Prostate gland (tissue), 2 donors: ENCODE data around the gene JDP2. TPM values are rescaled to one million over a fixed set of nuclear protein-coding genes. Genes with fewer than 3 reads are reported as not detected.

ENCODE experiments used
- DNase-seq: peaks from one replicate; pipeline ENCODE4 v3.0.0-alpha.2; 2019; ENCODE audit warnings: low spot score
- H3K27ac ChIP-seq, 2 donors: fragments of 200-600 bp; sonication (generic); 2 replicates each; pipeline ENCODE4 v1.5.1; 2017 to 2019
- H3K27me3 ChIP-seq: fragments of 200-600 bp; sonication (generic); replicated peaks from 2 replicates; pipeline ENCODE4 v1.5.1; 2019; ENCODE audit not compliant: insufficient read depth
- H3K36me3 ChIP-seq, 2 donors: fragments of 200-600 bp; sonication (generic); 1 replicate in 1 of 2; 2 replicates in 1 of 2; pipeline versions ENCODE4 v1.5.1 to v1.8.1; 2017 to 2019
- H3K4me1 ChIP-seq: fragments of 200-600 bp; sonication (generic); replicated peaks from 2 replicates; pipeline ENCODE4 v1.5.1; 2019
- H3K4me3 ChIP-seq, 2 donors: fragments of 200-600 bp; sonication (generic); 2 replicates each; pipeline ENCODE4 v1.5.1; 2017 to 2019
- H3K9me3 ChIP-seq: fragments of 200-600 bp; sonication (generic); 2 replicates; pipeline ENCODE4 v1.5.1; 2017
- POLR2A ChIP-seq: fragments of 450-650 bp; IDR thresholded peaks from one replicate; pipeline ENCODE4 v1.6.1; 2016; ENCODE audit warnings: antibody characterized with exemption, mild to moderate bottlenecking
- POLR2AphosphoS5 ChIP-seq: sonication (generic); formaldehyde crosslinking; IDR thresholded peaks from one replicate; pipeline ENCODE4 v1.6.1; 2017; ENCODE audit warnings: antibody characterized with exemption
- whole genome bisulfite sequencing: methylation state at CpG from one replicate; pipeline ENCODE4 v1.1.5; 2018; 5-methylcytosine and 5-hydroxymethylcytosine counted together
- intact Hi-C: fragments of 100-400 bp; cut with DNase I; formaldehyde crosslinking; loops from one replicate; pipeline ENCODE4 v1.14.2; 2022
- total RNA-seq, 2 donors: library from RNA; depleted of rRNA; stranded (reverse); fragments of >200 nt; gene quantifications; one replicate each; pipeline ENCODE4 v1.1.0, GENCODE V29; 2016
- TF ChIP-seq, protein P1 (sequence below), 4 experiments: fragments of 200-600 bp in 2 of 4; fragments of 450-650 bp in 2 of 4; sonication (generic) in 2 of 4; IDR thresholded peaks; 1 replicate in 3 of 4; 2 replicates in 1 of 4; pipeline ENCODE4 v1.5.1; 2016 to 2019; ENCODE audit warnings: antibody characterized with exemption in 4 of 4, mild to moderate bottlenecking in 2 of 4, moderate library complexity in 2 of 4

The JDP2 gene
- total RNA-seq, 2 donors from 2014 or later = 27.1 to 34.0 TPM

DNA sequence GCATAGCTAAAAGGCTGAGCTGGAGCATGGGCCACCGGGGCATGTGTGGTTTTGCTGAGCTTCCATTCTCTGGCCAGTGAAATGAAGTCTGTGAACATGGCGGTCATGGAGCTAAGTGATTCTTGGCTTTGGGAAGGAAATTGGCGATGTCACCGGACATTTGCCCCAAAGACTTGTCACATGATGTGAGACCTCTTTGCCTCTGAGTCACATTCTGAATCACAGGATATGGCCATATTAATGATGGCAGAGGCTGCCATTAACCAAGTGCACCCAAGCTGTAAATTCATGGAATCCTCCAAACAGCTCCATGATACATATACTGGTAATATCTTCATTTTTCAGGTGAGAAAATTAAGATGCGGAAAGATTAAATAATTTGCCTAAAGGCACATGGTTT, 67.1 kb downstream of the JDP2 start:
- no peaks in the 10 kb centered on the region for H3K4me1 ChIP-seq
- H3K36me3 ChIP-seq = no peaks in the 10 kb centered on the region
- H3K4me3 ChIP-seq = no peak overlapping the region
- H3K27me3 ChIP-seq = no peaks in the 10 kb centered on the region
- H3K27ac ChIP-seq = no peak overlapping the region
- no peak for DNase-seq
- TF ChIP-seq, protein P1, sequence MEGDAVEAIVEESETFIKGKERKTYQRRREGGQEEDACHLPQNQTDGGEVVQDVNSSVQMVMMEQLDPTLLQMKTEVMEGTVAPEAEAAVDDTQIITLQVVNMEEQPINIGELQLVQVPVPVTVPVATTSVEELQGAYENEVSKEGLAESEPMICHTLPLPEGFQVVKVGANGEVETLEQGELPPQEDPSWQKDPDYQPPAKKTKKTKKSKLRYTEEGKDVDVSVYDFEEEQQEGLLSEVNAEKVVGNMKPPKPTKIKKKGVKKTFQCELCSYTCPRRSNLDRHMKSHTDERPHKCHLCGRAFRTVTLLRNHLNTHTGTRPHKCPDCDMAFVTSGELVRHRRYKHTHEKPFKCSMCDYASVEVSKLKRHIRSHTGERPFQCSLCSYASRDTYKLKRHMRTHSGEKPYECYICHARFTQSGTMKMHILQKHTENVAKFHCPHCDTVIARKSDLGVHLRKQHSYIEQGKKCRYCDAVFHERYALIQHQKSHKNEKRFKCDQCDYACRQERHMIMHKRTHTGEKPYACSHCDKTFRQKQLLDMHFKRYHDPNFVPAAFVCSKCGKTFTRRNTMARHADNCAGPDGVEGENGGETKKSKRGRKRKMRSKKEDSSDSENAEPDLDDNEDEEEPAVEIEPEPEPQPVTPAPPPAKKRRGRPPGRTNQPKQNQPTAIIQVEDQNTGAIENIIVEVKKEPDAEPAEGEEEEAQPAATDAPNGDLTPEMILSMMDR (IDR thresholded peaks at IDR 0.05) = no peak
- TF ChIP-seq POLR2A = no peak
- WGBS = 96% methylated on average over 5 of the region's 5 CpGs
- H3K9me3 ChIP-seq = no peaks in the 10 kb centered on the region
- intact Hi-C loops = no loop called here

DNA sequence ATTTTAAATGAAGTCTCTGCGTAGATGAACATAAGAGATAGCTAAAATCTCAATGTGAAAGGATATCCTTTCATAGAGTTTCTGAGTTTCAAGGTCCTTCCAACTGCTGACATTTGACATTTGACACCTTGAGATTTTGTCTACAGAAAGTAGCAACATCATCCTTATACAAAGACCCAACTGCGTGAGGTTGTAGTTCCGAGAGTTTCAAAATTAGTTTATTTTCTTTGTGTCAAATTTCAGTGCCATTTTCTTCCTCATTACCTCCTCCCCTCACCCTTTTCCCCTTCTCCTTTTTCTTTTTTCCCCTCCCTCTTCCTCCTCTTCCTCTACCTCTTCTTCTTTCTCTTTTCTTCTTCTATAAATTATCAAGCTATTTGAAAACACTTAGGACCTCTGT, 67.6 kb downstream of the JDP2 start:
- Histone ChIP-seq H3K4me3 (no peak overlapping the region), H3K27ac (no peak overlapping the region), H3K27me3 (no peaks in the 10 kb centered on the region), H3K36me3 (no peaks in the 10 kb centered on the region), H3K4me1 (no peaks in the 10 kb centered on the region), H3K9me3 (no peaks in the 10 kb centered on the region)
- no peak for DNase-seq
- 68% methylated on average over 3 of the region's 3 CpGs for WGBS
- intact Hi-C loops = no loop called here
- TF ChIP-seq POLR2AphosphoS5 = no peak

DNA sequence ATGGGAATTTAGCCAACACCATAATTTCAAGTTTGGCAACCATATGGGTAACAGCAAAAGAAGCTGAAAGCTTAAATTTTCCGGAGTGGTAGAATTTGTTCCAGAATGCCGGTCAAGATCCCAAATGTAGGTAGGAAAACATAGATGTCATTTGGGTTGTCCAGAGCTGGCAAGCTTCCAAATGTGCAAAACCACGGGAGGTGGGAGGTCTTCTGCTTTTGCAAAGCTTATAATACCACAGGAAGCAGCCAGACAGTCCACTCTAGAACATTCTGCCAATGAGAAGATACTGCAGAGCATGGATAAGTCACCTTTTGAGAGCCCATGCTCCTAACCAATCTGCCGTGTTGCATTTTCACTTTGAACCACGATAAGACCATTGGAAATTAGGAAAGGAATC, 68.1 kb downstream of the JDP2 start:
- WGBS = 78% methylated on average over 5 of the region's 5 CpGs
- Histone ChIP-seq H3K4me1 (no peaks in the 10 kb centered on the region), H3K27me3 (no peaks in the 10 kb centered on the region), H3K27ac (no peak overlapping the region), H3K36me3 (no peaks in the 10 kb centered on the region), H3K4me3 (no peak overlapping the region), H3K9me3 (no peaks in the 10 kb centered on the region)
- TF ChIP-seq, protein P1 (IDR thresholded peaks at IDR 0.05) = no peak
- no peak for TF ChIP-seq POLR2A
- TF ChIP-seq POLR2AphosphoS5 = no peak
- intact Hi-C loops = no loop called here
- DNase-seq = no peak

DNA sequence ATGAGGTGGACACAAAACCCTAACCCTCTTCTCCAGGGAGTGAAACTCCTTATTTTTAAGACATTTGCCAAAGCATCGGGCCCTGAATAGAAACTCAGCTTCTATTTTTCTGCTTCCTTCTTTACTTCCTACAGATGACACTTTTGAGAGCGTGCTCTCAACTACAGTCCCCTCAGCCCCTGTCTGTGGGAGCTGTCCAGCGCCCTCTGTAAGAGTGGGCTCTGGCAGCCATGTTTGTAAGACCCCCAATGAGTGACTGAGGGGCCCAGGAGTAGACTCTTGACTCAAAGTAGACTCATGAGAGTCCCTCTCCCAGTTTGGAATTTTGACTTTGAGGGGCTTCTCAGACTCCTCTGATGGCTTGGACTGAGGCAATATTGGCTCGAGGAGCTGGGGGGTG, 68.9 kb downstream of the JDP2 start:
- H3K27me3 ChIP-seq = no peaks in the 10 kb centered on the region
- intact Hi-C loops = no loop called here
- 96% methylated on average over 4 of the region's 4 CpGs for WGBS
- no peak overlapping the region for H3K27ac ChIP-seq
- DNase-seq = no peak
- H3K4me1 ChIP-seq = no peaks in the 10 kb centered on the region
- no peaks in the 10 kb centered on the region for H3K9me3 ChIP-seq
- TF ChIP-seq POLR2AphosphoS5 (no peak), POLR2A (no peak)
- TF ChIP-seq, protein P1 (IDR thresholded peaks at IDR 0.05) = no peak
- no peak overlapping the region for H3K4me3 ChIP-seq
- no peaks in the 10 kb centered on the region for H3K36me3 ChIP-seq

DNA sequence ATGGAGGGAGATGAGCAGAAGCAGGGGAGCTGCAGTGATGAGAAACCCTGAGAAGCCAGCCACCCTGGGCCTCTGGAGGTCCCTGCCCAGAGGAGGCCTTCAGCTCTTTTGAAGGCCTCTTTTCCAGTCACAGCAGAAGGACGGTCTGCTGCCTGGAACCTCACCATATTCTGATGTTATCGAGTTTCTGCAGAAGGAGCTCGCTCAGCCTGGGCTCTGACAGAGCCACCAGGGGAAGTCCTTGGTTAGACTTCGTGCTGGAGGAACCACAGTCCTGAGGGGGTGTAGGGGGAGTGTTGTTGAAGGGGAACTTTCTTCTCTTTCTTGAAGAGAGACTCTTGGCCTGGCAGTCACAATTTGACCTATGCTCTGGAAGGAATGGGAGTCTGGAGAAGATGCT, 69.4 kb downstream of the JDP2 start:
- DNase-seq = no peak
- H3K27me3 ChIP-seq = no peaks in the 10 kb centered on the region
- TF ChIP-seq POLR2AphosphoS5 = no peak
- TF ChIP-seq, protein P1 (IDR thresholded peaks at IDR 0.05) = no peak
- H3K4me1 ChIP-seq = no peaks in the 10 kb centered on the region
- intact Hi-C loops = no loop called here
- no peak overlapping the region for H3K4me3 ChIP-seq
- H3K27ac ChIP-seq = no peak overlapping the region
- WGBS = 89% methylated on average over 4 of the region's 4 CpGs
- no peaks in the 10 kb centered on the region for H3K9me3 ChIP-seq
- no peaks in the 10 kb centered on the region for H3K36me3 ChIP-seq
